Chondrocyte (in vitro differentiated cells): Measurements from ENCODE around the gene GALM. TPM values are rescaled to one million over a fixed set of nuclear protein-coding genes. Genes with fewer than 3 reads are reported as not detected.

Experiments
- DNase-seq: peaks from one replicate; pipeline ENCODE4 v3.0.0; 2021; ENCODE audit warnings: mixed read lengths, low spot score
- H3K27ac Mint-ChIP-seq: one replicate; pipeline ENCODE4 v1.8.0; 2021; ENCODE audit warnings: mild to moderate bottlenecking, moderate library complexity, mixed read lengths; ENCODE audit not compliant: unreplicated experiment
- H3K27me3 Mint-ChIP-seq: 2 replicates; pipeline ENCODE4 v1.8.0; 2021; ENCODE audit warnings: low read depth, mixed read lengths
- H3K36me3 Mint-ChIP-seq: 2 replicates; pipeline ENCODE4 v1.8.0; 2021; ENCODE audit warnings: low read depth, mixed read lengths
- H3K4me1 Mint-ChIP-seq: 2 replicates; pipeline ENCODE4 v1.8.0; 2021; ENCODE audit warnings: low read depth, mild to moderate bottlenecking, mixed read lengths
- H3K4me3 Mint-ChIP-seq: one replicate; pipeline ENCODE4 v1.8.0; 2021; ENCODE audit warnings: mild to moderate bottlenecking, moderate library complexity, mixed read lengths; ENCODE audit not compliant: unreplicated experiment
- H3K9me3 Mint-ChIP-seq: 2 replicates; pipeline ENCODE4 v1.8.0; 2021; ENCODE audit warnings: low read depth, mixed read lengths
- total RNA-seq: library from RNA; stranded (reverse); gene quantifications from 3 replicates; pipeline ENCODE4 v1.2.1, GENCODE V29; 2021
- TF ChIP-seq, protein P1 (sequence below): fragments of 200-600 bp; sonication (generic); IDR thresholded peaks from 2 replicates; pipeline ENCODE4 v1.5.0; 2021; ENCODE audit warnings: antibody characterized with exemption, mild to moderate bottlenecking, moderate library complexity

The GALM gene
- total RNA-seq, 1 donor from 2014 or later, result 4.7 TPM

DNA sequence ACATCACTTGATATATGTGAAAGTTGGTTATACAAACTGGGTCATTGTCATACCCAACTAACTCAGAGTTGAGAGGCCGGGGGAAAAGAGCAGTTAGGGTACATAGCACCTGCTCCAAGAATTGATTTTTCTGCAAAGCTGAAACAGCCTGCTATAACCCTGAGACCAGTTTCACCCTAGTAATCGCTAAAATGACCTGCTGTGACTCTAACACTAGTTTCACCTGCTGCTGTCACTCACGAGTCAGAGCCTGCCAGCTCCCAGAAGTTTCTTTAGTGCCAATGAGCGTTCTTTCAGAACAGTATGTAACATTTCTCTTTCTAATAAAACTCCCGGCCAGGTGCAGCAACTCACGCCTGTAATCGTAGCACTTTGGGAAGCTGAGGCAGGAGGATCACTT, 57.3 kb downstream of the GALM start:
- H3K9me3 Mint-ChIP-seq, result peaks cover 8% of the 10 kb centered on the region
- peaks cover 2% of the 10 kb centered on the region for H3K36me3 Mint-ChIP-seq
- no peak overlapping the region for H3K27ac Mint-ChIP-seq
- no peak overlapping the region for H3K4me3 Mint-ChIP-seq
- TF ChIP-seq, protein P1, sequence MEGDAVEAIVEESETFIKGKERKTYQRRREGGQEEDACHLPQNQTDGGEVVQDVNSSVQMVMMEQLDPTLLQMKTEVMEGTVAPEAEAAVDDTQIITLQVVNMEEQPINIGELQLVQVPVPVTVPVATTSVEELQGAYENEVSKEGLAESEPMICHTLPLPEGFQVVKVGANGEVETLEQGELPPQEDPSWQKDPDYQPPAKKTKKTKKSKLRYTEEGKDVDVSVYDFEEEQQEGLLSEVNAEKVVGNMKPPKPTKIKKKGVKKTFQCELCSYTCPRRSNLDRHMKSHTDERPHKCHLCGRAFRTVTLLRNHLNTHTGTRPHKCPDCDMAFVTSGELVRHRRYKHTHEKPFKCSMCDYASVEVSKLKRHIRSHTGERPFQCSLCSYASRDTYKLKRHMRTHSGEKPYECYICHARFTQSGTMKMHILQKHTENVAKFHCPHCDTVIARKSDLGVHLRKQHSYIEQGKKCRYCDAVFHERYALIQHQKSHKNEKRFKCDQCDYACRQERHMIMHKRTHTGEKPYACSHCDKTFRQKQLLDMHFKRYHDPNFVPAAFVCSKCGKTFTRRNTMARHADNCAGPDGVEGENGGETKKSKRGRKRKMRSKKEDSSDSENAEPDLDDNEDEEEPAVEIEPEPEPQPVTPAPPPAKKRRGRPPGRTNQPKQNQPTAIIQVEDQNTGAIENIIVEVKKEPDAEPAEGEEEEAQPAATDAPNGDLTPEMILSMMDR, result no peak
- no peaks in the 10 kb centered on the region for H3K27me3 Mint-ChIP-seq
- no peak for DNase-seq
- H3K4me1 Mint-ChIP-seq, result peaks cover 12% of the 10 kb centered on the region

DNA sequence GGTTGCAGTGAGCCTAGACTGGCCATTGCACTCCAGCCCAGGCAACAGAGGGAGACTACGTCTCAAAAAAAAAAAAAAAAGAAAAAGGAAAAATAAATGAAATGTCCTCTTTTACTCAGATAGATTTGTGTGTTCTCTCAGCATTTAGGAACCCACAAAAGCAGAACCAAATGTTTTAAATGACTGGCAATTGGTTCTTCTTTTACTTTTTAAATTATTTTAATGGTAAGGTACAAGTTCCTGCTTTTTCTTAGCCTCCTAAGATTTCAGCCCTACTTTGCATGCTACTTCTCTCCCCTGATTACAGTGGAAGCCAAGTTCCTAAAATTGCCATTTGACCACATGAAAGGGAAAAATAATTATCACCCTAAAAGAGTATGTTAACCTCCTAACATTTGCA, 61.7 kb downstream of the GALM start:
- Mint-ChIP-seq H3K9me3 (no peaks in the 10 kb centered on the region), H3K27me3 (no peaks in the 10 kb centered on the region), H3K4me1 (no peaks in the 10 kb centered on the region), H3K36me3 (peaks cover 5% of the 10 kb centered on the region), H3K4me3 (no peak overlapping the region), H3K27ac (no peak overlapping the region)
- DNase-seq, result no peak
- TF ChIP-seq, protein P1, result no peak

- H3K27ac Mint-ChIP-seq, result no peak overlapping the region
- no peaks in the 10 kb centered on the region for H3K4me1 Mint-ChIP-seq
- no peaks in the 10 kb centered on the region for H3K9me3 Mint-ChIP-seq
- H3K36me3 Mint-ChIP-seq, result peaks cover 5% of the 10 kb centered on the region
- no peak overlapping the region for H3K4me3 Mint-ChIP-seq
- TF ChIP-seq, protein P1, result no peak
- H3K27me3 Mint-ChIP-seq, result no peaks in the 10 kb centered on the region
- DNase-seq, result no peak
These were observed 62.8 kb downstream of the GALM start for GRCh38 chr2:38728694-38729093.

GRCh38 chr2:38731090-38731489, 65.2 kb downstream of the GALM start:
- DNase-seq, result no peak
- H3K36me3 Mint-ChIP-seq, result peaks cover 7% of the 10 kb centered on the region
- no peaks in the 10 kb centered on the region for H3K27me3 Mint-ChIP-seq
- TF ChIP-seq, protein P1, result no peak
- H3K27ac Mint-ChIP-seq, result no peak overlapping the region
- no peaks in the 10 kb centered on the region for H3K9me3 Mint-ChIP-seq
- H3K4me1 Mint-ChIP-seq, result no peaks in the 10 kb centered on the region
- no peak overlapping the region for H3K4me3 Mint-ChIP-seq

DNA sequence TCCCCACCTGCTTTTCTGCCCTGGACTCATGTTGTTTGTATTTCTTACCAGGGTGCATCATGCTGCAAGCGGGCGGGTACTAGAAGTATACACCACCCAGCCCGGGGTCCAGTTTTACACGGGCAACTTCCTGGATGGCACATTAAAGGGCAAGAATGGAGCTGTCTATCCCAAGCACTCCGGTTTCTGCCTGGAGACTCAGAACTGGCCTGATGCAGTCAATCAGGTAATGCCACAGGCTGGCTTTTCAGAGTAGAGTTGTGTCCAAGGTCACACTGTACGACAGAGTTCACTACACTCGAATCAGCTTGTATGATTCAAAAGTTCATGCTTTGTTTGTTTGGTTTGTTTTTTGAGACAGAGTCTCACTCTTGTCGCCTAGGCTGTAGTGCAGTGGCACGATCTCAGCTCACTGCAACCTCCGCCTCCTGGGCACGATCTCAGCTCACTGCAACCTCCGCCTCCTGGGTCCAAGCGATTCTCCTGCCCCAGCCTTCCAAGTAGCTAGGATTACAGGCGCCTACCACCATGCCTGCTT, 65.8 kb downstream of the GALM start:
- H3K4me1 Mint-ChIP-seq, result peaks cover under 1% of the 10 kb centered on the region
- peaks cover 7% of the 10 kb centered on the region for H3K36me3 Mint-ChIP-seq
- no peaks in the 10 kb centered on the region for H3K27me3 Mint-ChIP-seq
- H3K4me3 Mint-ChIP-seq, result no peak overlapping the region
- H3K9me3 Mint-ChIP-seq, result no peaks in the 10 kb centered on the region
- H3K27ac Mint-ChIP-seq, result no peak overlapping the region
- TF ChIP-seq, protein P1, result no peak
- DNase-seq, result no peak
